ENCODE measurements around the gene MSRB2. TPM values are rescaled to one million over a fixed set of nuclear protein-coding genes. Genes with fewer than 3 reads are reported as not detected.

Gene MSRB2
- total and polyA plus RNA-seq, 2 experiments from 2014 or later, result 26.4 to 90.2 TPM

GRCh38 chr10:23150610-23151009 lies 55.2 kb downstream of the MSRB2 start:
- Histone ChIP-seq H3K4me2 (no peak overlapping the region), H3K4me1 (ENCODE audit: insufficient read depth) (no peaks in the 10 kb centered on the region), H3K9me2 (replicated peaks; ENCODE audit: insufficient read depth) (no peaks in the 10 kb centered on the region), H3K79me2 (no peaks in the 10 kb centered on the region), H2AFZ (no peak overlapping the region), H3K27me3 (peaks cover under 1% of the 10 kb centered on the region), H3K27ac (no peak overlapping the region), H3K36me3 (replicated peaks; ENCODE audit: insufficient read depth, low read depth) (no peaks in the 10 kb centered on the region), H3K4me3 (no peak overlapping the region), H3K9me3 (ENCODE audit: low read depth) (no peaks in the 10 kb centered on the region), H4K20me1 (ENCODE audit: insufficient read depth, poor library complexity, severe bottlenecking) (no peaks in the 10 kb centered on the region)
- TF ChIP-seq CTCF (IDR thresholded peaks at IDR 0.05; ENCODE audit: poor library complexity) (no peak), EZH2phosphoT487 (IDR thresholded peaks at IDR 0.05; ENCODE audit: low read depth, severe bottlenecking, unreplicated experiment) (no peak), EZH2 (IDR thresholded peaks at IDR 0.05; ENCODE audit: borderline replicate concordance) (no peak)
- no peak for DNase-seq (ENCODE audit: low spot score)
- 79% methylated on average over 12 of the region's 12 CpGs for WGBS (ENCODE audit: low lambda C conversion rate, missing lambda C conversion rate)

- Histone ChIP-seq H3K4me3 (no peak overlapping the region), H3K9me2 (replicated peaks; ENCODE audit: insufficient read depth) (no peaks in the 10 kb centered on the region), H2AFZ (no peak overlapping the region), H3K4me1 (ENCODE audit: insufficient read depth) (no peaks in the 10 kb centered on the region), H3K27ac (no peak overlapping the region), H3K27me3 (peaks cover 5% of the 10 kb centered on the region), H4K20me1 (ENCODE audit: insufficient read depth, poor library complexity, severe bottlenecking) (no peaks in the 10 kb centered on the region), H3K9me3 (ENCODE audit: low read depth) (no peaks in the 10 kb centered on the region), H3K79me2 (no peaks in the 10 kb centered on the region), H3K36me3 (replicated peaks; ENCODE audit: insufficient read depth, low read depth) (no peaks in the 10 kb centered on the region), H3K4me2 (no peak overlapping the region)
- 86% methylated on average over 7 of the region's 7 CpGs for WGBS (ENCODE audit: low lambda C conversion rate, missing lambda C conversion rate)
- no peak for DNase-seq (ENCODE audit: low spot score)
- TF ChIP-seq EZH2phosphoT487 (IDR thresholded peaks at IDR 0.05; ENCODE audit: low read depth, severe bottlenecking, unreplicated experiment) (no peak), EZH2 (IDR thresholded peaks at IDR 0.05; ENCODE audit: borderline replicate concordance) (no peak), CTCF (IDR thresholded peaks at IDR 0.05; ENCODE audit: poor library complexity) (no peak)
Measured at GRCh38 chr10:23151071-23151470, 55.7 kb downstream of the MSRB2 start.

GRCh38 chr10:23155169-23155568 lies 59.8 kb downstream of the MSRB2 start:
- Histone ChIP-seq H3K4me1 (ENCODE audit: insufficient read depth) (no peaks in the 10 kb centered on the region), H3K27me3 (peaks cover 12% of the 10 kb centered on the region), H3K27ac (no peak overlapping the region), H3K4me3 (no peak overlapping the region), H3K36me3 (replicated peaks; ENCODE audit: insufficient read depth, low read depth) (no peaks in the 10 kb centered on the region), H2AFZ (no peak overlapping the region), H3K9me3 (ENCODE audit: low read depth) (no peaks in the 10 kb centered on the region), H3K9me2 (replicated peaks; ENCODE audit: insufficient read depth) (no peaks in the 10 kb centered on the region), H4K20me1 (ENCODE audit: insufficient read depth, poor library complexity, severe bottlenecking) (no peaks in the 10 kb centered on the region), H3K79me2 (no peaks in the 10 kb centered on the region), H3K4me2 (no peak overlapping the region)
- 83% methylated on average over 7 of the region's 7 CpGs for WGBS (ENCODE audit: low lambda C conversion rate, missing lambda C conversion rate)
- TF ChIP-seq EZH2 (IDR thresholded peaks at IDR 0.05; ENCODE audit: borderline replicate concordance), result no peak
- no peak for TF ChIP-seq EZH2phosphoT487 (IDR thresholded peaks at IDR 0.05; ENCODE audit: low read depth, severe bottlenecking, unreplicated experiment)
- no peak for TF ChIP-seq CTCF (IDR thresholded peaks at IDR 0.05; ENCODE audit: poor library complexity)
- no peak for DNase-seq (ENCODE audit: low spot score)

Measured in hepatocyte (in vitro differentiated cells).